A673 (cell line): ENCODE measurements around the gene TPD52L1. TPM values are rescaled to one million over a fixed set of nuclear protein-coding genes. Genes with fewer than 3 reads are reported as not detected.

Experiments
- BruUV-seq: library from RNA; stranded (reverse); fragments of 400-500 nt; replicated peaks from 2 replicates; lab custom pipeline; 2021; lab: Mats Ljungman, UMichigan
- CTCF ChIA-PET: fragments of 300-600 bp; sonication (Branson Sonifier 250); formaldehyde crosslinking; loops from one replicate; lab custom pipeline; 2022; ENCODE audit warnings: antibody characterized with exemption; lab: Charles Lee
- POLR2A ChIA-PET: fragments of 300-600 bp; sonication (Branson Sonifier 250); formaldehyde crosslinking; loops from one replicate; lab custom pipeline; 2022; ENCODE audit warnings: antibody characterized with exemption; ENCODE audit not compliant: low non-redundant PET; lab: Charles Lee
- DNase-seq: peaks from one replicate; pipeline ENCODE4 v3.0.0-alpha.2; 2015; ENCODE audit warnings: low spot score
- H3K27ac ChIP-seq: fragments of 200-600 bp; sonication (generic); 2 replicates; pipeline ENCODE4 v1.5.1; 2016; ENCODE audit warnings: mixed run types, low read depth, mild to moderate bottlenecking, mixed read lengths, antibody characterized with exemption, low read length; ENCODE audit not compliant: poor library complexity, severe bottlenecking
- H3K27me3 ChIP-seq: fragments of 200-600 bp; sonication (generic); replicated peaks from 2 replicates; pipeline ENCODE4 v1.6.1; 2017; ENCODE audit warnings: mixed run types, low read depth, mild to moderate bottlenecking, mixed read lengths, antibody characterized with exemption, low read length; ENCODE audit not compliant: insufficient read depth, poor library complexity
- H3K36me3 ChIP-seq: fragments of 200-600 bp; sonication (generic); 2 replicates; pipeline ENCODE4 v1.6.1; 2016; ENCODE audit warnings: mixed run types, mild to moderate bottlenecking, mixed read lengths, antibody characterized with exemption, low read length; ENCODE audit not compliant: insufficient read depth, poor library complexity, severe bottlenecking
- H3K4me1 ChIP-seq: fragments of 200-600 bp; sonication (generic); 2 replicates; pipeline ENCODE4 v1.6.1; 2017; ENCODE audit warnings: mixed run types, mild to moderate bottlenecking, mixed read lengths, antibody characterized with exemption, low read length; ENCODE audit not compliant: insufficient read depth, poor library complexity, severe bottlenecking
- H3K4me3 ChIP-seq: fragments of 200-600 bp; sonication (generic); 2 replicates; pipeline ENCODE4 v1.5.1; 2016; ENCODE audit warnings: low read depth, mixed run types, mild to moderate bottlenecking, mixed read lengths, low read length; ENCODE audit not compliant: poor library complexity, severe bottlenecking
- H3K9me3 ChIP-seq: fragments of 200-600 bp; sonication (generic); 2 replicates; pipeline ENCODE4 v1.6.1; 2016; ENCODE audit warnings: mixed run types, low read depth, mild to moderate bottlenecking, mixed read lengths, antibody characterized with exemption, low read length; ENCODE audit not compliant: poor library complexity, severe bottlenecking
- EZH2 ChIP-seq: fragments of 200-600 bp; sonication (generic); IDR thresholded peaks from 2 replicates; pipeline ENCODE4 v1.6.1; 2017; ENCODE audit warnings: borderline replicate concordance, low read depth, mild to moderate bottlenecking, mixed read lengths, antibody characterized with exemption, low read length; ENCODE audit not compliant: poor library complexity, severe bottlenecking
- intact Hi-C: fragments of 100-400 bp; cut with micrococcal nuclease; formaldehyde crosslinking; loops from one replicate; pipeline ENCODE4 v1.10.0; 2022; ENCODE audit not compliant: unreplicated experiment
- total RNA-seq: library from RNA; stranded (reverse); gene quantifications from 2 replicates; pipeline ENCODE4 v1.2.3, GENCODE V29; 2021
- TF ChIP-seq, protein P1 (sequence below): fragments of 300-800, 200-600 bp; sonication (generic); conservative IDR thresholded peaks from 2 replicates; pipeline ENCODE4 v1.5.1; 2017; ENCODE audit warnings: low read depth, mild to moderate bottlenecking, antibody characterized with exemption, low read length, moderate library complexity, mixed read lengths

TPD52L1 gene
- total RNA-seq, 1 experiment from 2014 or later: 2.0 TPM

DNA sequence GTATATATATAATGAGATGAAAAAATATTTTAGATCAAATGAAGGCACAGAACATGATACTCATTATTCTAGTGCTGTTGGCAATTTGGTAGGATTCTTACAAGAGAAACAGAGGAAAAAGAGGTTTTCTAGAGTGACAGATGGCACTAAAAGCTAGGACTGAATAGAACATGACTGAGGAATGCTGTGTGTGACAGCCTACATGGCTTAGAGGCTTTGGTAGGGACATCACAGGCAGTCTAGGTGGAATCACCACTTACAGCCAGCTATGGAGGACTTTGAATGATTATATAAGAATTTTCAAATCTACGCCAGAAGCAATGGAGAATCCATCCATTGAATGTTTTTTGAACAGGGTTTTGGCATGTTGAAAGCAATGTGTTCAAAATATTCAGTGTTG is 52.8 kb downstream of the TPD52L1 start:
- no TSS peak for BruUV-seq
- Histone ChIP-seq H3K27ac (no peak overlapping the region), H3K4me1 (peaks cover 11% of the 10 kb centered on the region), H3K36me3 (no peaks in the 10 kb centered on the region), H3K4me3 (no peak overlapping the region), H3K9me3 (no peaks in the 10 kb centered on the region), H3K27me3 (no peaks in the 10 kb centered on the region)
- ChIA-PET POLR2A (no interaction called here), CTCF (no interaction called here)
- intact Hi-C loops: no loop called here
- no peak for DNase-seq
- TF ChIP-seq, protein P1, sequence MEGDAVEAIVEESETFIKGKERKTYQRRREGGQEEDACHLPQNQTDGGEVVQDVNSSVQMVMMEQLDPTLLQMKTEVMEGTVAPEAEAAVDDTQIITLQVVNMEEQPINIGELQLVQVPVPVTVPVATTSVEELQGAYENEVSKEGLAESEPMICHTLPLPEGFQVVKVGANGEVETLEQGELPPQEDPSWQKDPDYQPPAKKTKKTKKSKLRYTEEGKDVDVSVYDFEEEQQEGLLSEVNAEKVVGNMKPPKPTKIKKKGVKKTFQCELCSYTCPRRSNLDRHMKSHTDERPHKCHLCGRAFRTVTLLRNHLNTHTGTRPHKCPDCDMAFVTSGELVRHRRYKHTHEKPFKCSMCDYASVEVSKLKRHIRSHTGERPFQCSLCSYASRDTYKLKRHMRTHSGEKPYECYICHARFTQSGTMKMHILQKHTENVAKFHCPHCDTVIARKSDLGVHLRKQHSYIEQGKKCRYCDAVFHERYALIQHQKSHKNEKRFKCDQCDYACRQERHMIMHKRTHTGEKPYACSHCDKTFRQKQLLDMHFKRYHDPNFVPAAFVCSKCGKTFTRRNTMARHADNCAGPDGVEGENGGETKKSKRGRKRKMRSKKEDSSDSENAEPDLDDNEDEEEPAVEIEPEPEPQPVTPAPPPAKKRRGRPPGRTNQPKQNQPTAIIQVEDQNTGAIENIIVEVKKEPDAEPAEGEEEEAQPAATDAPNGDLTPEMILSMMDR: no peak
- TF ChIP-seq EZH2: no peak

DNA sequence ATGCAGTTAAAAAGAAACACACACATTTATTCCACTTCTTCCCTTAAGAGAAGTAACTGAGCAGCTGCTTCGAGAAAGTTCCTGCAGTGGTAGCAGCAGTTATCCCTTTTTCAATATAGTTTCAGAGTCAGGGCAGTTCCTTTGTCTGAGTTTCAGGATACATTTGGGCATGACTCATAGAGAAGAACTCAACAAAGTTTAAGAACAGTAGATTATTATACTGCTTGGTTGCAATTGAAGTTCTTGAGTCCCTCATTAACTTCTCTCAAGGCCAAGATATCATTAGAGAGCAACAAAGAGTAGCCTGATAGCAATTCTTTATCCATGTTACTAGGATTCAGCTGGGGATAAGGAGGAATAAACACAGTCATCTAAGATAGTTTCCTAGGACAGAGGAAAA is 54.4 kb downstream of the TPD52L1 start:
- Histone ChIP-seq H3K9me3 (no peaks in the 10 kb centered on the region), H3K4me3 (no peak overlapping the region), H3K4me1 (no peaks in the 10 kb centered on the region), H3K27ac (no peak overlapping the region), H3K27me3 (no peaks in the 10 kb centered on the region), H3K36me3 (no peaks in the 10 kb centered on the region)
- TF ChIP-seq, protein P1: no peak
- TF ChIP-seq EZH2: no peak
- intact Hi-C loops: no loop called here
- no TSS peak for BruUV-seq
- ChIA-PET CTCF (interaction anchor here (0.7 kb wide), 1 partner anchor 54 kb away, joined by 4 read pairs; the partner anchor contains the start of gene TPD52L1), POLR2A (no interaction called here)
- no peak for DNase-seq

DNA sequence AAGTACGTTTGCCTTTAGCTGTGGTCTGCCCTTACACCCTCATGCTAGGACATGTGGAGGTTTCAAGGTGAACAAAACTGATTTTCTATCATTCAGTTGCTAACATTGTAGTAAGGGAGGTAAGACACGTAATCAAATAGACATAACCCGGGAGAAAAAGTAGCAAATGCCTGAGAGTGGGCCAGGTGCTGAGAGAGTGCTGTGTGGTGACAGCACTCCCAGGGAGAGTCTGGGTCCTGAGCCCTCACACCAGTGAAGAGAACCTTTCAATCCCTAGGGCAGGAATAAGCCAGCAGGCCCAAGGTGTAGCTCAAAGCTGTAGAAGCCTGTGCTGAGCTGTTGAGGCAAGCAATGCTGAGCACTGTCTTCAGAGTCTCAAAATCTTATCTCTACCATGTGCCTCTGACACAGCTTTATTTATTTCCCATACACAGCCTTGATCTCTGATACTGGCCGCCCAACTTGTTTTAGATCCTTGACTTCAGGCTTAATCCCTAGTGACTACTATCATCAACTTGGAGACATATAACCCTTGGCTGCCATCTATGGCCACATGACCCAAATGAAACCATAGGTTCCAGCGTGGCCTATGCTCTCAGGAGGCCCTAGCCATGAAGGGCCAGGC is 55.2 kb downstream of the TPD52L1 start:
- Histone ChIP-seq H3K4me3 (no peak overlapping the region), H3K27me3 (no peaks in the 10 kb centered on the region), H3K9me3 (no peaks in the 10 kb centered on the region), H3K36me3 (no peaks in the 10 kb centered on the region), H3K27ac (no peak overlapping the region), H3K4me1 (no peaks in the 10 kb centered on the region)
- intact Hi-C loops: no loop called here
- ChIA-PET CTCF (no interaction called here), POLR2A (no interaction called here)
- TF ChIP-seq EZH2: no peak
- DNase-seq: no peak
- BruUV-seq: no TSS peak

DNA sequence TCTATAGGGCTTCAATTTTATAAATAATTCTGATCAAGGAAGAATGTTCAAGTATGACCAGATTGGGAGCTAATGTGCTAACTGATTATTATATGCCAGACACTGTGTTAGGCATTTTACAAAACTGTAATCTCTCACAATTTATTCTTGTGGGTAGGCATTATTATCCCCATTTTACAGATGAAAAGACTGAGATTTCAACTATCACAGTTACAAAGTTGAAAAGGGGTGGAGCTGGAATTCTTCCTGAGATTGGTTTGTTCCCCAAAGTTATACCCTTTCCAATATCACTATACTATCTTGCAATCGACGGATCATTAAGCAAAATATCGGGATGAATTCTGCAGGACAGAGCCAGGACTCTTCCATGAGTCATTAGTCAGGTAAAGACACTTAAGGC is 57.1 kb downstream of the TPD52L1 start:
- BruUV-seq: no TSS peak
- ChIA-PET CTCF (no interaction called here), POLR2A (interaction anchor here (0.7 kb wide), 1 partner anchor 8 kb away, joined by 3 read pairs; no protein-coding TSS in a partner anchor)
- H3K27me3 ChIP-seq: no peaks in the 10 kb centered on the region
- no peak overlapping the region for H3K27ac ChIP-seq
- DNase-seq: no peak
- TF ChIP-seq EZH2: no peak
- TF ChIP-seq, protein P1: no peak
- no peaks in the 10 kb centered on the region for H3K4me1 ChIP-seq
- intact Hi-C loops: no loop called here
- H3K36me3 ChIP-seq: no peaks in the 10 kb centered on the region
- no peaks in the 10 kb centered on the region for H3K9me3 ChIP-seq
- no peak overlapping the region for H3K4me3 ChIP-seq
